GM20431 (cell line): ENCODE data around the gene MYBPH.

Experiments used
- in situ Hi-C: fragments of 300-500 bp; cut with MseI, MboI; formaldehyde crosslinking; loops from one replicate; pipeline ENCODE4 v1.15.0; 2020; ENCODE audit warnings: low sequenced_read_pairs; ENCODE audit not compliant: unreplicated experiment

Gene MYBPH

GRCh38 chr1:203168991-203169390 is 6.6 kb downstream of the MYBPH start:
- in situ Hi-C loops = no loop called here

GRCh38 chr1:203168256-203168786 is 7.3 kb downstream of the MYBPH start:
- in situ Hi-C loops = no loop called here

GRCh38 chr1:203167913-203168200 is 7.8 kb downstream of the MYBPH start:
- in situ Hi-C loops = no loop called here

- in situ Hi-C loops = no loop called here
Measured at GRCh38 chr1:203167026-203167912, 8.4 kb downstream of the MYBPH start.

- in situ Hi-C loops = no loop called here
Measured at GRCh38 chr1:203166192-203166940, 9.3 kb downstream of the MYBPH start.

GRCh38 chr1:203165800-203166161 is 9.8 kb downstream of the MYBPH start:
- in situ Hi-C loops = no loop called here

- in situ Hi-C loops = no loop called here
Measured at GRCh38 chr1:203165101-203165799, 10.4 kb downstream of the MYBPH start.

GRCh38 chr1:203163891-203164635 is 11.6 kb downstream of the MYBPH start:
- in situ Hi-C loops = no loop called here

GRCh38 chr1:203162403-203162802 is 13.2 kb downstream of the MYBPH start:
- in situ Hi-C loops = no loop called here

GRCh38 chr1:203161703-203162102 is 13.9 kb downstream of the MYBPH start:
- in situ Hi-C loops = no loop called here

GRCh38 chr1:203161175-203161574 is 14.5 kb downstream of the MYBPH start:
- in situ Hi-C loops = no loop called here

GRCh38 chr1:203159844-203160243 is 15.8 kb downstream of the MYBPH start:
- in situ Hi-C loops = no loop called here

- in situ Hi-C loops = no loop called here
Measured at GRCh38 chr1:203158960-203159665, 16.5 kb downstream of the MYBPH start.

GRCh38 chr1:203158423-203158822 is 17.2 kb downstream of the MYBPH start:
- in situ Hi-C loops = no loop called here

GRCh38 chr1:203156280-203156679 is 19.3 kb downstream of the MYBPH start:
- in situ Hi-C loops = no loop called here

- in situ Hi-C loops = no loop called here
Measured at GRCh38 chr1:203153989-203154821, 21.4 kb downstream of the MYBPH start.

- in situ Hi-C loops = no loop called here
Measured at GRCh38 chr1:203153051-203153988, 22.3 kb downstream of the MYBPH start.
